Stomach (tissue), 4 donors: ENCODE measurements around the gene MRTO4.

Experiments
- EP300 ChIP-seq: sonication (generic); formaldehyde crosslinking; IDR thresholded peaks from one replicate; pipeline ENCODE4 v1.6.1; 2017; ENCODE audit warnings: antibody characterized with exemption
- TF ChIP-seq, protein P1 (sequence below), 7 experiments: fragments of 450-650 bp in 4 of 7; fragments of 200-600 bp in 3 of 7; sonication (generic) in 3 of 7; IDR thresholded peaks; one replicate each; pipeline ENCODE4 v1.5.1; 2016 to 2019; ENCODE audit warnings: antibody characterized with exemption in 7 of 7, control low read depth in 2 of 7, mild to moderate bottlenecking in 1 of 7

DNA sequence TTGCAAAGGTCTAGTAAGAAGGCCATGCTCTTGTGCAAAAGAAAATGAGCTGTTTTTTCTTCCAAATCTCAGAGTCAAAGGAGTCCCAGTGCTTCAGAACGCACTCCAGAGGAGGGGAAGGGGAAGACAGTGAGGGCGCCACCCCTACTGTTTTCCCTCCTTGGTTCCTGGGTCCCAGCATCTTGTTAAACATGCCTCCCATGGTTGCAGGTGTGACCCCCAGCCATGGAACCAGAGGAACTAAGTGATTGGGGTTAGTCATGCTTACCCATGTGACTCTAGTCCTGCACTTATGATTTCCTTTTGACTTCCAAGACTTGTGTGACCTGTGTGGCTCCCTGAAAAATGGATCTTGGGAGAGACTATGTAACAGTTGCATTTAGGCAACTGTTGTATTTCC is 43.0 kb downstream of the MRTO4 start:
- TF ChIP-seq, protein P1, sequence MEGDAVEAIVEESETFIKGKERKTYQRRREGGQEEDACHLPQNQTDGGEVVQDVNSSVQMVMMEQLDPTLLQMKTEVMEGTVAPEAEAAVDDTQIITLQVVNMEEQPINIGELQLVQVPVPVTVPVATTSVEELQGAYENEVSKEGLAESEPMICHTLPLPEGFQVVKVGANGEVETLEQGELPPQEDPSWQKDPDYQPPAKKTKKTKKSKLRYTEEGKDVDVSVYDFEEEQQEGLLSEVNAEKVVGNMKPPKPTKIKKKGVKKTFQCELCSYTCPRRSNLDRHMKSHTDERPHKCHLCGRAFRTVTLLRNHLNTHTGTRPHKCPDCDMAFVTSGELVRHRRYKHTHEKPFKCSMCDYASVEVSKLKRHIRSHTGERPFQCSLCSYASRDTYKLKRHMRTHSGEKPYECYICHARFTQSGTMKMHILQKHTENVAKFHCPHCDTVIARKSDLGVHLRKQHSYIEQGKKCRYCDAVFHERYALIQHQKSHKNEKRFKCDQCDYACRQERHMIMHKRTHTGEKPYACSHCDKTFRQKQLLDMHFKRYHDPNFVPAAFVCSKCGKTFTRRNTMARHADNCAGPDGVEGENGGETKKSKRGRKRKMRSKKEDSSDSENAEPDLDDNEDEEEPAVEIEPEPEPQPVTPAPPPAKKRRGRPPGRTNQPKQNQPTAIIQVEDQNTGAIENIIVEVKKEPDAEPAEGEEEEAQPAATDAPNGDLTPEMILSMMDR (IDR thresholded peaks at IDR 0.05), result no peak
- no peak for TF ChIP-seq EP300
